HG02610 (cell line): Measurements from ENCODE around the gene ADAM10.
"Not testable (repeated sequence)": the region's sequence is repeated elsewhere in the genome, so short reads cannot be mapped to it uniquely, and the experiment has no call there.

Experiments used
- ATAC-seq: cut with Tn5 transposase; IDR thresholded peaks from one replicate; pipeline ENCODE4 v1.9.1; 2021; ENCODE audit warnings: mild to moderate bottlenecking, moderate library complexity; ENCODE audit not compliant: unreplicated experiment

The ADAM10 gene, protein sequence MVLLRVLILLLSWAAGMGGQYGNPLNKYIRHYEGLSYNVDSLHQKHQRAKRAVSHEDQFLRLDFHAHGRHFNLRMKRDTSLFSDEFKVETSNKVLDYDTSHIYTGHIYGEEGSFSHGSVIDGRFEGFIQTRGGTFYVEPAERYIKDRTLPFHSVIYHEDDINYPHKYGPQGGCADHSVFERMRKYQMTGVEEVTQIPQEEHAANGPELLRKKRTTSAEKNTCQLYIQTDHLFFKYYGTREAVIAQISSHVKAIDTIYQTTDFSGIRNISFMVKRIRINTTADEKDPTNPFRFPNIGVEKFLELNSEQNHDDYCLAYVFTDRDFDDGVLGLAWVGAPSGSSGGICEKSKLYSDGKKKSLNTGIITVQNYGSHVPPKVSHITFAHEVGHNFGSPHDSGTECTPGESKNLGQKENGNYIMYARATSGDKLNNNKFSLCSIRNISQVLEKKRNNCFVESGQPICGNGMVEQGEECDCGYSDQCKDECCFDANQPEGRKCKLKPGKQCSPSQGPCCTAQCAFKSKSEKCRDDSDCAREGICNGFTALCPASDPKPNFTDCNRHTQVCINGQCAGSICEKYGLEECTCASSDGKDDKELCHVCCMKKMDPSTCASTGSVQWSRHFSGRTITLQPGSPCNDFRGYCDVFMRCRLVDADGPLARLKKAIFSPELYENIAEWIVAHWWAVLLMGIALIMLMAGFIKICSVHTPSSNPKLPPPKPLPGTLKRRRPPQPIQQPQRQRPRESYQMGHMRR

DNA sequence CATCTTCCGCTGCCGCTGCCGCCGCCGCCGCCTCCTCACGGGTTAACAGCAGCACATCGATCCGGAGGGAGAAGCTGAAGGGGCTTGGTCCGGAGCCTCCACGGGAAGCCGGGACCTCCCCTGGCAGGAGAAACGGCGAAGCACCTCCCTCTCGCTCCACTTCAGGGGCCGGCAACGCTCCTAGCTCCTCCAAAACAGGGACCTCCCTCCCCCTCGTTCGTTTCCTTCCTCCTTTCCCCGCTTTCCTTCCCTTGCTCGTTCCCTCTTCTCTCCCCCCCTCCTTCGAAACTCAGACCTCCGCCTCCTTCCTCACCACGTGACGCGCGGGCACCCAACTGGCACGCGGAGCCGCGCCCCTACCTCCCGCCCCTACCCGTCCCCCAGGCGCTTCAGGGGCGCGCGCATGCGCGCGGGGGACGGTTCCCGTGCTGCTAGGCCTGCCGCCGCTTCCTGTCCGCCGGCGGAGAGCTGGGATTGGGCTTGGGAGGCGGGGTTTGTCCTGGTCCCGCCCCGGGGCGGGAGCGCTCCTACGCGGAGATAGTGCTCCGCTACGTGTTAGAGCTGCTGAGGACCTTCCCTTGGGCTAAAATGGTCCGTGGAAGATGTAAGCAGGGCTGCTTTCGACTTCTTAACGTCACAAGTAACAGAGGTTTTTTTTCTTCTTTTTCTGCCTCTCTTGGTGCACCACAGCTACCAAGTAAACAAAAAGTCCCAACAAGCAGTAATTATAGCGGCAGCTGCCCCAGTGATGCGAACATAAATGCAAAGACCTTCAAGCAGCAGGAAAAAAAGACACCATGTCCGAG is at the start of gene ADAM10:
Gene ADAM10 (minus strand): TSS at position 176 of the 806 bp plus-strand sequence. CDS start 173 bp downstream, at position 3.
- ATAC-seq: peak; percentile 87

DNA sequence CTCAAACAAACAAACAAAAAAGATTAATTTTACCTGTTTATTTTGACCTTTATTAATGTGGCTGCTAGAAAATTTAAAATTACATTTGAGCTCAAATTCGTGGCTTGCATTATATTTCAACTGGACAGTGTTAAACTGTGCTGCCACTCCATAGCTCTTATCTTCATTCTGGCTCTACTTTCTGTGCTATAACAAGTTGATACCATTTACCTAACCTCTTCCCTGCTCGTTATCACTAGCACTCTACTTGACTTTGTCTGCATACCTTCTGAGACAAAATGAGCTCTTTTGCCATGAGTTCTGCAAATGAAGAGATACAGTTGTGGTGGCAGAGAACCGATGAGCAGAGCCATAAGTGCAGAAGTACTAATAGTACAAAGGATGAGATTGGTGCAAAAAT is 48.0 kb upstream of the ADAM10 start:
- ATAC-seq: no peak

DNA sequence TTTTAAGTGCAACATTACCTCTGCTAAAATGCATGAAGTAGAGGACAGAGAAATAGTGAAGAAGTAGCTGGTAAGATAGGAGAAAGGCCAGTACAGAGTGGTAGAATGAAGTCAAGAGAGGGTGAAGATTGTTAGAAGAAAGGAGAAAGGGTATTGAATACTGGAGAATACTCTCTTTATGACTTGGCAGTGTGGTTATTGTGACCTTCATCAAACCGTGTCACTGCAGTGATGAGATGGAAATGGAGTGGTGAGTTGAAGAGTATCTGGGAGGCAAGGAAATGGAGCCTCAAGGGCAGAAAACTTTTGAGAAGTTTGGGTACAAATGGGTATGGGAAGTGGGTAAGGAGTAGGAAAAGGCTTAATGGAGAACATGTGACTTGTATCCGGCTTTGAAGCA is 46.3 kb upstream of the ADAM10 start:
- no peak for ATAC-seq

DNA sequence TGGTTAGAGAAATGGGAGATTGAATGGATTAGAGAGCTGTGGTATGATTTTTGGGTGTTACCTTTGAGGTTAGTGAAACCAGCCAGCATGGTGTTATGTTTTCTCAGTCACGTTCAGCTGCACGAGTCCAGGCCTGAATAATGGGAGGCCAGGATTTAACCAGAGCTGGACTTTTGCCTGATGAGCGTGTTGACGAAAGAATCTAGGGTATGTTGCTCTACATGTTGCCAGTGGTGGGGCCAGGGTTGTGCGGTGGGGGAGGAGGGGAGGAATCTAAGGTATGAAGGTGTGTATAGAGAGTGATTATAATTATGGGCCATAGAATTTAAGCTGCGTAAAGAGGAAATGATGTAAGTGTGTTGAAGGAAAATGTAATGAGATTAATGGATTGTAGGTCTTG is 44.4 kb upstream of the ADAM10 start:
- ATAC-seq: no peak

DNA sequence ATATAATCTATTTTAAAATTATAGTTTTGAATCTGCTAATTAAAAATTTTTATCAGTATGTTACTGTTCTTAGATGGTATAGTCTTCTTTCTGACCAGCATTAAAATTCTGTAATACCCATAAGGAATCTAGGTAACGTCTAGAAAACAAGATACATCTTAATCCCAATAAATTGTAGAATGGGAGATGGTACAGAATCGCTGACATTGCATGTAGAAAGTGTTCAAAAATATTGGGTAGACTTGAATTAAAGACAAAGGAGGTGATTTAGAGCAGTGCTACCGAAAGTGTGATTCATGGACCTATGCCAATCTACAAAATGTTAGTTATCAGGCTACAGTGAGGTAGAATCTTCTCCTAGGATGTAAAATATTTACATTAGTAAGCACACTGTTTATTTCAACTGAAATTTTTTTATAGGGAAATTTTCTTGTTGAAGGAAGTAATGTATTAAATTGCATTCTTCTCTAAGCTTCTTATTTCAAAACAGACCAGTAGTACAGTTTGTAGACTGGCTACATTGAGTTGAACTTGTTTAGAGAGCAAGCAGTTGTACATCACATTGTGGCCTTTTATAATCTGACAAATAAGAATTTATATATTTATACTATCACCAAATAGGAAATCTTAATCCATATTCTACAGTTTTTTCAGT is 38.7 kb upstream of the ADAM10 start:
- ATAC-seq: no peak

DNA sequence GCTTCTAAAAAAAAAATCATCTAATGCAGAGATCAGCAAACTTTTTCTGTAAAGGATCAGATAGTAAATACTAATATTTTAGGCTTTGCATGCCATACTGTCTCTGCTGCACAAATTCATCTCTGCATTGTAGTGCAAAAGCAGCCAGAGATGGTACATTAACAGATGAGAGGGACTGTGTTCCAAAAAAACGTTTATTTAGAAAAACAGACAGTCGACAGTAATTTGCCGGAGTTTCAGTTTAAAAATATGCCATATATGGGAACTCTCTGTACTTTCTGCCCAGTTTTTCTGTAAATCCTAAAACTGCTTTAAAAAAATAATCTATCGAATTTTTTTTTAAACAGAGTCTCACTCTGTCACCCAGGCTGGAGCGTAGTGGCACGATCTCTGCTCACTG is 35.8 kb upstream of the ADAM10 start:
- no peak for ATAC-seq

DNA sequence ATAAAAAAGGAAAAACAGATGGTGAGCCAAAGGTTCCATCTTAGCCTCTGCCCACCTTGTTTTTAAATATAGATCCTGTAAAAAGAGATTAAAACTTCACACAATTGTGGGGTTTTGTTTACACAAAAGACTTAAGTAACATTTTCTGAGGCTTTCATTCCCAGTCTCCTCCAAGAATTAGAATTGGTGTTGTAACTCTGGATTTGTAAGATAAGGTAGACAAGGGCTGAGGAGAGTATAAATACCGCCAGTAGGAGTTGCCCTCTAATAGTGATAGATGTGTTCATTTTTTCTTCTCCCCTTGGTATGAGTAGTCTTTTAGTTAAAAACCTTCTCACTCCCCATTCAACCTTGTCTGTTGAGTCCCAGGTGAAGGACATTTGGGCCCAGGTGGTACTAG is 30.0 kb upstream of the ADAM10 start:
- ATAC-seq: no peak

DNA sequence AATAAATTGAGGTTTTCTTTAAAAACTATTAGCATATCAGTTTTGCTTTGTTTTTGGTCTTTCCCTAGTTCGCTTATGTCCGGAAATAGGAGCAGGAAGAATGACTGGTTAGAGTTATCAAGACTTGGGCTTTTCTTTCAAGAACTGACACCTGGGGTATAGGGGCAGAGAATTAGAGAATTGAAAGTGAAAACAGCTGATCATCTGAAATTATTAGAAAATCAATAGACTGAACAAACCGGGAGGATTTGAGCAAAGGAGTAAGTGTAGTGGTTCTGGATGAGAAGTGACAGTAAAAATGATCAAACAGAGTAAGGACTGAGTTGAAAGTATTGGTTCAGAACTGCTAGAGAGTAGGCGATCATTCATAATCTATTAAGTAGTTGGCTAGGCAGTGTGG is 27.6 kb upstream of the ADAM10 start:
- ATAC-seq: peak; percentile 56

DNA sequence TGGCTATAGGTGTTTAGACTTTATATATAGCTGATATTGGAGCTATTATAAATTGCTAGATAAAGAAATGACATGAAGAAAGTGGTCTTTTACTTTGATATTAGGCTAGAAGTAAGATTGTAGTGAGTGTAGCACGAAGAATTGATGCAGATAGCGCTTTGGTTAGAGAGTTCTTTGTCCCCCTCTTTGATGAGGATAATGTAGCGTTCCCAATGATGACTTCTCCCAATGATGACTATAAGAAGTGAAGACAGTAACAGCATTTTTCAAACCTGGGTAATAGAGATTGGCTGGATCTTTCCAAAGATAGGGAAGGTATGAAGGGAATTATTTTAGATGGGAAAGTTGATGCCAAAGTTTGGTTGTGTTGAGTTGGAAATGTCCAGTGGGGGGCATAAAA is 25.9 kb upstream of the ADAM10 start:
- no peak for ATAC-seq

DNA sequence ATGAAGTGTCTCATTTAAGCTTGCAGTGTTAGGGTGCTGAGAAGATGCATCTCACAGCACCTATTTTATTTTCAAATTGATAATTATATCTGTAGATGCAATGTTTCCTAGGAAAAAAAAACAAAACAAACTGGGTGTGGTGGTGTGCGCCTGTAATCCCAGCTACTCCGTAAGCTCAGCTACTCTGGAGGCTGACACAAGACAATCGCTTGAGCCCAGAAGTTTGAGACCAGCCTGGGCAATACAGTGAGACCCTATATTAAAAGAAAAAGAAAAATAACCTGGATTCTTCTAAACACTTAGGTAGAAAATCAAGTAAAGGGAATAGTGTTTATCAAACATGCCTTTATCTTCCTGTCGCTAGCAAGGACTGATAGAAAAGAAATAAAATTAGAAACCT is 23.5 kb upstream of the ADAM10 start:
- no peak for ATAC-seq

DNA sequence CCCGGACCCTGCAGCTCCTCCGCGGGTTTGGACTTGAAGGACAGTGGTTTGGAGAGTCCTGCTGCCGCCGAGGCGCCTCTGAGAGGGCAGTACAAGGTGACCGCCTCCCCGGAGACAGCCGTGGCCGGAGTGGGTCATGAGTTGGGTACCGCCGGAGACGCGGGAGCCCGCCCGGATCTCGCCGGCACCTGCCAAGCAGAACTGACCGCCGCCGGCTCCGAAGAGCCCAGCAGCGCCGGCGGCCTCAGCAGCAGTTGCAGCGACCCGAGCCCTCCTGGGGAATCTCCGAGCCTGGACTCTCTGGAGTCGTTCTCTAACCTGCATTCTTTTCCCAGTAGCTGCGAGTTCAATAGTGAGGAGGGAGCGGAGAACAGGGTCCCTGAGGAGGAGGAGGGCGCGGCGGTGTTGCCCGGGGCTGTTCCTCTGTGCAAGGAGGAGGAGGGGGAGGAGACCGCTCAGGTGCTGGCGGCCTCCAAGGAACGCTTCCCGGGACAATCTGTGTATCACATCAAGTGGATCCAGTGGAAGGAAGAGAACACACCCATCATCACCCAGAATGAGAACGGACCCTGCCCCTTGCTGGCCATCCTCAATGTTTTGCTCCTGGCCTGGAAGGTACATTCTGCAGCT is 22.2 kb upstream of the ADAM10 start:
- peak; percentile 9 for ATAC-seq

DNA sequence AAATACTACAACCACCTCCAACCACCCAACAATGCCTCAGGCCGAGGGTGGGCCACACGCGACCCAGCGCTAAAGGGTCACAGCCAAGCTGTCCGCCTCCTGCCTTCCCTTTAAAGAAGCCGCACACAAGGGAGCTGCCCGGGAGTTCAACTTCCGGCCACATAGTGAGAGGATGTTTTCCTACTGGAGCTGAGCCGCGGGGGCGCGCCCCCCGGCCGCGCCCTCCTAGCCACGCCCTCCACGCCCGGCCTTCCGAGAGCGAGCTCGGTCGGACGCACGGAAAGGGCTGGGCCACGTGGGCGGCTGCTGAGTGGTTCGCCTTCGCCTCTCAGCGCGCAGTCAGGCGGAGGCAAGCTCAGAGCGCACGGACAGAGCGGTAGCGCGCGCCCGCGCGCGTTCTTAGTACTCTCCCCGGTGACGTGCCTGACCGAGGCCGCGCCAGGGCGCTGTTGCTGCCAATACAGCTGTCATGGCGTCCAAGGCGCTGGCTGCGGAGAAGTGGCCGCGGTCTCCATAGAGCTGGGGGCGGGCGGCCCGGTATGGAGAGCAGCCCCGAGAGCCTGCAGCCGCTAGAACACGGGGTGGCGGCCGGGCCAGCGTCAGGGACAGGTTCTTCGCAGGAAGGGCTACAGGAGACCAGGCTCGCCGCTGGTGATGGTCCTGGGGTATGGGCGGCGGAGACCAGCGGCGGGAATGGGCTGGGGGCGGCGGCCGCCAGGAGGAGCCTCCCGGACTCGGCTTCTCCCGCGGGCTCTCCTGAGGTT is 21.5 kb upstream of the ADAM10 start, which contains the start of gene MINDY2:
Gene MINDY2 (plus strand): TSS at position 446 of the 764 bp plus-strand sequence. CDS start 94 bp downstream, at position 540.
- peak; percentile 96 for ATAC-seq

DNA sequence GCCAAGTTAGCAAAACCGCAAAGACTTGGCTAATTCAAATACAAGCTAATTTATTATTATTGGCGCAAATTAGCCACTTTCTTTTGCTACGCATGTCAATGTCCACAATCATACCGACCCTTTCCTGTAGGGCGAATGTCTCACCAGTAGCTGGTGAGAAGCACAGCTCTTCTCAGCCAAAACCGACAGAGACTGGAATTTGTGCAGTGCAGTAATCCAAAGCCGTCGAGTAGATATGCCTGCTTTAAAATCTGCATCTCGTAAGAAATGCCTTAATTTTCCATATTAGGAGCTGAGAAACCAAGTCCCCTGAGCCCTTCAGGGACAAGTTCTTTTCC is 21.0 kb upstream of the ADAM10 start:
- no peak for ATAC-seq

DNA sequence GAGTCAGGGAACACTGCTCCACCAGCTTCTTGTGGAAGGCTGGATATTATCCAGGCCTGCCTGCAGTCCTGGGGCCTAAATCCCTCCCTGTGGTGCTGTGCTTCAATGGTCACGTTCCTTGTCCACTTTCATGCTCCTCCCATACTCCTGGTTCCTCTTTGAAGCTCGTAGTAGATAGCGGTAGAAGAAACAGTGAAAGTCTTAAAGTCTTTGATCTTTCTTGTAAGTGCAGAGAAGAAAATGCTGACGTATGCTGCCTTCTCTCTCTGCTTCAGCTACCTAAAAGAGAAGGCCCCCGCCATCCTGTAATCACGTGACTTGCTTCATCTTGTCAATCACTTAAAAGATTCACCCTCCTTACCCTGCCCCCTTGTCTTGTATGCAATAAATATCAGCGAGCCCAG is 19.1 kb upstream of the ADAM10 start:
- ATAC-seq: not testable (repeated sequence)

DNA sequence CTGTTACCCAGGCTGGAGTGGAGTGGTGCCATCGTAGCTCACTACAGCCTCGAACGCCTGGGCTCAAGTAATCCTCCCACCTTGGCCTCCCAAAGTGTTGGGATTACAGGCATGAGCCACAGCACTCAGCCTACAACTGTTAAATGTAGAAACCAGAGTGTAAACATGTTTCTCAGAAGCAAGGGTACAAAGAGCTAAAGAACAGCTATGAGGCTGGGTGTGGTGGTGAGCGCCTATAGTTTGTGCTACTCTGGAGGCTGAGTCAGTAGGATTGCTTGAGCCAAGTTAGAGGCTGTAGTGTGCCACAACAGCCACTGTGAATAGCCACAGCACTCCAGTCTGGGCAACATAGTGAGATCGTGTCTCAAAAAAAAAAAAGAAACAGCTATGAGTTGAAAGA is 16.8 kb upstream of the ADAM10 start:
- no peak for ATAC-seq

DNA sequence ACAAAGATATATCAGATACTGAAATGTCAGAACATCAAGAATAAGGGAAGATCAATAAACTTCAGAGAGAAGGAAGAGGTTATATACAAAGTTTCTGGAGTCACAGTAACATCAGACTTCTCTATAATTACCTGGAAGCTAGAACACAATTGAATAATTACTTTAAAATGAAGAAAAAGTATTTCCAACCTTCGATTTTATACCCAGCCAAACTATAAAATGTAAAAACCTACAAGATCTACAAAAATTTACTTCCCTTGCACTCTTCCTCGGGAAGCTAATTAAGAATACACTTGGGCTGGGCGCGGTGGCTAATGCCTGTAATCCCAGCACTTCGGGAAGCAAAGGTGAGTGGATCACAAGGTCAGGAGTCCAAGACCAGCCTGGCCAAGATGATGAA is 15.0 kb upstream of the ADAM10 start:
- no peak for ATAC-seq

DNA sequence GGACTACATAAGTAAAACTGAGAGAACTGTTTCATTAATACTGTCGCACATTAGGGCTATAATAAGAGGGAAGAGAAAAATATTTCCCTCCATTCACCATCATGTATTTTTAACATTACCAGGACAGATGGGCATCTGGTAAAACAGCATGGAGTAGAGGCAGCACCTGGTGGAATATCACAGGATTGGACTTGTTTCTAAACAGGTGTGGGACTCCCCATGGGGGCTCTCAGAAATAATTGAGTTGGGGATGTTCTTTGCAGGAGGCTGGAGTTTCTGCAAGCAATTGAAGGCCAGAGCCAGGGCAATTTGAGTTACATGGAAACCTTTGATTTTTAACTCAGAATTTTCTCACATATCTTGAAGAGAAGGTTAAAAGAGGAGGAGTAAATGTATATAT is 13.2 kb upstream of the ADAM10 start:
- no peak for ATAC-seq

DNA sequence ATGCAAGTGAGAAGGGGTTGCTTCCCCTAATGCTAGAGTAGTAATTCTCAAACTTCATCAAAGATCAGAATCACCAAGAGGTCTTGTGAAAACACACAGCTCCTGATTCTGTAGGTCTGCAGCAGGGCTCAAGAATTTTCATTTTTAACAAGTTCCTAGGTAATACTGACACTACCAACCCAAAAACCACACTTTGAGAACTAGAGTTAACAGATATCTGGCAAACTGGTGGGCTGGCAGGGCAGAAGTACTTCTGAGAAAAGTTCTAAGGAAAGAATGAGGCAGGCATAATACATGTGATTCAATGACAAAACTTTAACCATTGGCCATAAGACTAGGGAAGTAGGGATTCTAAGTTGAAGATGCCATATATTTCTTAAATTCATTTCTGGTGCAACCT is 12.8 kb upstream of the ADAM10 start:
- ATAC-seq: no peak

DNA sequence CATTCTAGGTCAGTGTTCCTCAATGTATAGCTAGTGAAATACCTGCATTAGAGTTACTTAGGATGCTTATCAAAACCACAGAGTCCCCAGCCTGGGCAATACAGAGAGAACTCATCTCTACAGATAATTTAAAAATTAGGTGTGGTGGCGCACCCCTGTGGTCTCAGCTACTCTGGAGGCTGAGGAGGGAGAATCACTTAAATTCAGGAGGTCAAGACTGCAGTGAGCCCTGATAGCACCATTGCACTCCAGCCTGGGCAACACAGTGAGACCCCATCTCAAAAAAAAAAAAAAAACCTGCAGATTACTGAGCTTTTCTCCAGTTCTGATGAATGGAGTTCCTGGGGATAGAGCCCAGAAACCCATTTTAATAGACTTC is 11.5 kb upstream of the ADAM10 start:
- ATAC-seq: no peak
